Measurements from ENCODE around the gene CADM2. TPM values are rescaled to one million over a fixed set of nuclear protein-coding genes. Genes with fewer than 3 reads are reported as not detected.

Gene CADM2
- total RNA-seq, 4 donors from 2014 or later = 1.2 to 22.3 (median 2.4) TPM

GRCh38 chr3:85525264-85525663 is 566.5 kb downstream of the CADM2 start:
- H3K9me3 ChIP-seq = no peaks in the 10 kb centered on the region
- H3K27ac ChIP-seq = no peak overlapping the region
- H3K4me1 ChIP-seq = no peaks in the 10 kb centered on the region
- no peaks in the 10 kb centered on the region for H3K27me3 ChIP-seq
- no peaks in the 10 kb centered on the region for H3K36me3 ChIP-seq
- no peak for DNase-seq
- TF ChIP-seq CTCF (IDR thresholded peaks at IDR 0.05) = no peak
- TF ChIP-seq POLR2A (IDR thresholded peaks at IDR 0.05) = no peak
- H3K4me3 ChIP-seq = no peak overlapping the region

- H3K36me3 ChIP-seq = no peaks in the 10 kb centered on the region
- TF ChIP-seq POLR2A (IDR thresholded peaks at IDR 0.05) (no peak), CTCF (IDR thresholded peaks at IDR 0.05) (no peak)
- H3K27me3 ChIP-seq = no peaks in the 10 kb centered on the region
- H3K9me3 ChIP-seq = no peaks in the 10 kb centered on the region
- no peaks in the 10 kb centered on the region for H3K4me1 ChIP-seq
- no peak overlapping the region for H3K4me3 ChIP-seq
- no peak for DNase-seq
- H3K27ac ChIP-seq = no peak overlapping the region
These were observed 574.8 kb downstream of the CADM2 start for GRCh38 chr3:85533586-85533985.

GRCh38 chr3:85535517-85535916 is 576.7 kb downstream of the CADM2 start:
- Histone ChIP-seq H3K9me3 (no peaks in the 10 kb centered on the region), H3K36me3 (no peaks in the 10 kb centered on the region), H3K4me3 (no peak overlapping the region), H3K27me3 (no peaks in the 10 kb centered on the region), H3K27ac (no peak overlapping the region), H3K4me1 (no peaks in the 10 kb centered on the region)
- TF ChIP-seq POLR2A (IDR thresholded peaks at IDR 0.05) = no peak
- TF ChIP-seq CTCF (IDR thresholded peaks at IDR 0.05) = no peak
- DNase-seq = no peak

- no peak for DNase-seq
- no peaks in the 10 kb centered on the region for H3K27me3 ChIP-seq
- TF ChIP-seq CTCF (IDR thresholded peaks at IDR 0.05) = no peak
- no peak for TF ChIP-seq POLR2A (IDR thresholded peaks at IDR 0.05)
- no peaks in the 10 kb centered on the region for H3K4me1 ChIP-seq
- no peak overlapping the region for H3K4me3 ChIP-seq
- no peak overlapping the region for H3K27ac ChIP-seq
- H3K36me3 ChIP-seq = no peaks in the 10 kb centered on the region
- H3K9me3 ChIP-seq = no peaks in the 10 kb centered on the region
These were observed 580.4 kb downstream of the CADM2 start for GRCh38 chr3:85539232-85539631.

GRCh38 chr3:85554153-85554552 is 595.4 kb downstream of the CADM2 start:
- TF ChIP-seq POLR2A (IDR thresholded peaks at IDR 0.05) = no peak
- no peak for TF ChIP-seq CTCF (IDR thresholded peaks at IDR 0.05)

More at GRCh38 chr3:85554153-85554552, 595.4 kb downstream of the CADM2 start:
- no peak for DNase-seq
- Histone ChIP-seq H3K27me3 (no peaks in the 10 kb centered on the region), H3K4me3 (no peak overlapping the region), H3K9me3 (no peaks in the 10 kb centered on the region), H3K36me3 (no peaks in the 10 kb centered on the region), H3K27ac (no peak overlapping the region), H3K4me1 (no peaks in the 10 kb centered on the region)
